Mesenchymal stem cell (in vitro differentiated cells and primary cell): ENCODE results near the gene MED14.

Experiments used
- DNase-seq: peaks from one replicate; pipeline ENCODE4 v3.0.0-alpha.2; 2013
- H2AFZ ChIP-seq: one replicate; pipeline ENCODE4 v1.6.1; 2013; ENCODE audit warnings: low read depth, mild to moderate bottlenecking, control low read depth, inconsistent platforms, low read length, moderate library complexity
- H2AK5ac ChIP-seq: 2 replicates; pipeline ENCODE4 v1.6.1; 2013; ENCODE audit warnings: low read length, moderate library complexity, mild to moderate bottlenecking, inconsistent platforms; ENCODE audit not compliant: severe bottlenecking
- H2BK120ac ChIP-seq: one replicate; pipeline ENCODE4 v1.6.1; 2013; ENCODE audit warnings: low read depth, mild to moderate bottlenecking, inconsistent platforms, low read length, moderate library complexity
- H2BK12ac ChIP-seq, 2 experiments: one replicate each; pipeline ENCODE4 v1.6.1; 2013; ENCODE audit warnings: inconsistent platforms in 2 of 2, low read length in 2 of 2, mild to moderate bottlenecking in 2 of 2, moderate library complexity in 2 of 2, control low read depth in 1 of 2
- H2BK15ac ChIP-seq: one replicate; pipeline ENCODE4 v1.6.1; 2013; ENCODE audit warnings: mild to moderate bottlenecking, low read depth, inconsistent platforms; ENCODE audit not compliant: poor library complexity, severe bottlenecking
- H2BK5ac ChIP-seq: 2 replicates; pipeline ENCODE4 v1.6.1; 2013; ENCODE audit warnings: low read depth, mild to moderate bottlenecking, low read length, control low read depth, inconsistent platforms; ENCODE audit not compliant: poor library complexity, severe bottlenecking
- H3K14ac ChIP-seq, 2 experiments: one replicate each; pipeline ENCODE4 v1.6.1; 2013; ENCODE audit warnings: inconsistent platforms in 2 of 2, low read length in 2 of 2, control low read depth in 1 of 2, mild to moderate bottlenecking in 1 of 2, moderate library complexity in 1 of 2
- H3K18ac ChIP-seq, 2 experiments: one replicate each; pipeline ENCODE4 v1.6.1; 2013; ENCODE audit warnings: inconsistent platforms in 2 of 2, low read length in 2 of 2, control low read depth in 1 of 2, low read depth in 1 of 2, mild to moderate bottlenecking in 1 of 2
- H3K23ac ChIP-seq, 2 experiments: one replicate each; pipeline ENCODE4 v1.6.1; 2013; ENCODE audit warnings: inconsistent platforms in 2 of 2, low read length in 2 of 2, mild to moderate bottlenecking in 2 of 2, moderate library complexity in 2 of 2, control low read depth in 1 of 2
- H3K27ac ChIP-seq: 2 replicates; pipeline ENCODE4 v1.5.1; 2013; ENCODE audit warnings: mild to moderate bottlenecking, moderate library complexity, low read length, control low read depth, inconsistent platforms; ENCODE audit not compliant: poor library complexity, severe bottlenecking
- H3K27me3 ChIP-seq, 2 experiments: 2 replicates each; pipeline versions ENCODE4 v1.6.1 to v1.7.0; 2013; ENCODE audit warnings: low read length in 2 of 2, mild to moderate bottlenecking in 2 of 2, moderate library complexity in 2 of 2, control low read depth in 1 of 2, inconsistent platforms in 1 of 2; ENCODE audit not compliant: control insufficient read depth in 1 of 2, insufficient read depth in 1 of 2
- H3K36me3 ChIP-seq, 2 experiments: 2 replicates each; pipeline versions ENCODE4 v1.6.1 to v1.7.0; 2013; ENCODE audit warnings: low read length in 2 of 2, control low read depth in 1 of 2, inconsistent platforms in 1 of 2, low read depth in 1 of 2, mild to moderate bottlenecking in 1 of 2; ENCODE audit not compliant: insufficient read depth in 2 of 2, control insufficient read depth in 1 of 2
- H3K4ac ChIP-seq, 2 experiments: one replicate each; pipeline ENCODE4 v1.6.1; 2013; ENCODE audit warnings: inconsistent platforms in 2 of 2, low read length in 2 of 2, mild to moderate bottlenecking in 2 of 2, moderate library complexity in 2 of 2, control low read depth in 1 of 2, low read depth in 1 of 2
- H3K4me1 ChIP-seq: 2 replicates; pipeline ENCODE4 v1.6.1; 2013; ENCODE audit warnings: low read depth, low read length, control low read depth; ENCODE audit not compliant: control insufficient read depth, insufficient read depth
- H3K4me2 ChIP-seq: 2 replicates; pipeline ENCODE4 v1.6.1; 2013; ENCODE audit warnings: low read length, mild to moderate bottlenecking, inconsistent platforms; ENCODE audit not compliant: poor library complexity, severe bottlenecking
- H3K4me3 ChIP-seq, 2 experiments: 2 replicates each; pipeline versions ENCODE4 v1.5.1 to v1.7.0; 2013; ENCODE audit warnings: low read length in 2 of 2, mild to moderate bottlenecking in 2 of 2, control low read depth in 1 of 2, low read depth in 1 of 2; ENCODE audit not compliant: insufficient read depth in 1 of 2
- H3K79me1 ChIP-seq: replicated peaks from 2 replicates; pipeline ENCODE4 v1.6.1; 2013; ENCODE audit warnings: mild to moderate bottlenecking, control low read depth, low read length, inconsistent platforms; ENCODE audit not compliant: poor library complexity, severe bottlenecking
- H3K9ac ChIP-seq: 2 replicates; pipeline ENCODE4 v1.7.0; 2013; ENCODE audit warnings: mild to moderate bottlenecking, low read length, moderate library complexity
- H3K9me3 ChIP-seq: 2 replicates; pipeline ENCODE4 v1.7.0; 2013; ENCODE audit warnings: mild to moderate bottlenecking, low read length; ENCODE audit not compliant: control insufficient read depth
- H4K8ac ChIP-seq: one replicate; pipeline ENCODE4 v1.6.1; 2013; ENCODE audit warnings: inconsistent platforms, mild to moderate bottlenecking, low read length, moderate library complexity
- H4K91ac ChIP-seq: one replicate; pipeline ENCODE4 v1.6.1; 2013; ENCODE audit warnings: mild to moderate bottlenecking, low read length, inconsistent platforms
- WGBS: methylation state at CpG from one replicate; pipeline ENCODE4 v1.1.7; 2013; ENCODE audit warnings: mixed read lengths; 5-methylcytosine and 5-hydroxymethylcytosine counted together

Gene MED14

DNA sequence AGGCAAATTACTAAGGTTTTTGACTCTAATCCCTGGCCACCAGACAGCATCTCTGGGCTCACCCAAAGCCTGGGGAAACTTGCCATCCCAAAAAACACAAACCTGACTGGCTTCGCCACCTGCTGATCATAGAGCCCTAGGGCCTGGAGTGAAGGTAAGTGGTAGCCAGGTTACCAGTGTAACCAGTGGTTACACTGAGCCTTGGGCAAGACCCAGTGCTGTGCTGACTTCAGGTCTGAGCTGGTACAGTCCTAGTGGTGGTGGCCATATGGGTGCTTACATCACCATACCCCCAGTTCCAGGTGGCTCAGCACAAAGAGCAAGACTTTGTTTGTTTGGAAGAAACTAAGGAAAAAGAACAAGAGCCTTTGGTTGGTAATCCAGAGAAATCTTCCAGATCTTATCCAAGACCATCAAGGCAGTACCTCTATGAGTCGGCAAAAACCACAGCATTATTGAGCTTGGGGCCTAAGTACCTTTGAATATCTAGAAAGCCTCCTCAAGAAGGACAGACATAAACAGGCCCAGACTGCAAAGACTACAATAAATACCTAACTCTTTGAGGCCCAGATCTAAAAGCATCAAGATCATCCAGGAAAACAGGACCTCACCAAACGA, 13.7 kb downstream of the MED14 start:
- no peak overlapping the region for H3K4ac ChIP-seq
- no peak overlapping the region for H2BK120ac ChIP-seq
- no peak overlapping the region for H2BK15ac ChIP-seq
- H2AK5ac ChIP-seq, result no peak overlapping the region
- H3K4me2 ChIP-seq, result no peak overlapping the region
- H2BK12ac ChIP-seq, result no peak overlapping the region
- peaks cover 16% of the 10 kb centered on the region in 2 experiments for H3K36me3 ChIP-seq
- no peak overlapping the region for H3K4me3 ChIP-seq
- peaks cover 1% of the 10 kb centered on the region for H3K79me1 ChIP-seq
- H3K27me3 ChIP-seq, result peaks cover 0 to 22% of the 10 kb centered on the region in 2 experiments
- no peak overlapping the region for H2AFZ ChIP-seq
- no peak overlapping the region for H3K23ac ChIP-seq
- no peak overlapping the region for H4K91ac ChIP-seq
- no peaks in the 10 kb centered on the region for H3K4me1 ChIP-seq
- no peak for DNase-seq
- no peak overlapping the region for H3K18ac ChIP-seq
- H4K8ac ChIP-seq, result no peak overlapping the region
- no peak overlapping the region for H3K9ac ChIP-seq
- H3K14ac ChIP-seq, result no peak overlapping the region
- H3K9me3 ChIP-seq, result no peaks in the 10 kb centered on the region
- H3K27ac ChIP-seq, result no peak overlapping the region
- no peak overlapping the region for H2BK5ac ChIP-seq
- WGBS, result 94% methylated on average over 1 of the region's 3 CpGs

DNA sequence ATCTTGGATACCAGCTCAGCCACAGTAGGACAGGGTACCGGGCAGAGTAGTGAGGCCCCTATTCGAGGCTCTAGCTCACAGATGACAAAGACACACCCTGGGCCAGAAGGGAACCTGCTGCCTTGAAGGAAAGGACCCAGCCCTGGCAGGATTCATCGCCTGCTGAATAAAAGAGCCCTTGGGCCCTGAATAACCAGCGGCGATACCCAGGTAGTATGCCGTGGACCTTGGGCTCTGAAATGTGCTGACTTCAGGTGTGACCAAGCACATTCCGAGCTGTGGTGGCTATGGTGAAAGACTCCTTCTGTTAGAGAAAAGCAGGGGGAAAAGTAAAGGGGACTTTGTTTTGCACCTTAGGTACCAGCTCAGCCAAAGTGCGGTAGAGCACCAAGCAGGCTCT, 14.6 kb downstream of the MED14 start:
- peaks cover 0 to 22% of the 10 kb centered on the region in 2 experiments for H3K27me3 ChIP-seq
- no peak overlapping the region for H3K14ac ChIP-seq
- H3K18ac ChIP-seq, result no peak overlapping the region
- no peaks in the 10 kb centered on the region for H3K9me3 ChIP-seq
- no peak overlapping the region for H3K4me3 ChIP-seq
- no peak overlapping the region for H3K9ac ChIP-seq
- no peak overlapping the region for H2BK120ac ChIP-seq
- no peak overlapping the region for H3K4me2 ChIP-seq
- no peak overlapping the region for H2BK15ac ChIP-seq
- no peak overlapping the region for H2AFZ ChIP-seq
- H4K8ac ChIP-seq, result no peak overlapping the region
- no peak overlapping the region for H2BK5ac ChIP-seq
- no peak for DNase-seq
- no peak overlapping the region for H4K91ac ChIP-seq
- WGBS, result 99% methylated on average over 8 of the region's 8 CpGs
- no peaks in the 10 kb centered on the region for H3K4me1 ChIP-seq
- H2BK12ac ChIP-seq, result no peak overlapping the region
- no peak overlapping the region for H2AK5ac ChIP-seq
- no peak overlapping the region for H3K23ac ChIP-seq
- peaks cover 16% of the 10 kb centered on the region in 2 experiments for H3K36me3 ChIP-seq
- no peak overlapping the region for H3K27ac ChIP-seq
- H3K79me1 ChIP-seq, result peaks cover 1% of the 10 kb centered on the region
- no peak overlapping the region for H3K4ac ChIP-seq

DNA sequence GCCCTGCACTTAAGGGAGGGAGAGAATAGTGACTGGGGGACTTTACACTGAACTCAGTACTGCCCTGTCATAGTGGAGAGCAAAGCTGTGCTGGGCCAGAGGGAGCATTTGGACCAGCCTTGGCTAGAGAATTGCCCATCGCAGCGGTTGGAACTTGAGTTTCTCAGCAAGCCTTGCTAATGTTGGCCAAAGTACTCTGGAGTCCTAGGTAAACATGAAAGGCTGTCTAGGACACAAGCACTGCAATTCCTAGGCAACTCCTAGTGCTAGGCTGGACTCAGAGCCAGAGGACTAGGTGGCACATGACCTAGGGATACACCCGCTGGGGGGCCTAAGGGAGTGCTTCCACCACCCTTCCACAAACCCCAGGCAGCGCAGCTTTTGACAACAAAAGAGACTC, 15.0 kb downstream of the MED14 start:
- Histone ChIP-seq H4K8ac (peak overlapping the region; percentile 49), H3K36me3 (peaks cover 16% of the 10 kb centered on the region in 2 experiments), H2BK5ac (no peak overlapping the region), H3K4me2 (no peak overlapping the region), H3K23ac (no peak overlapping the region), H4K91ac (no peak overlapping the region), H3K4me1 (no peaks in the 10 kb centered on the region), H2BK12ac (no peak overlapping the region), H2BK15ac (no peak overlapping the region), H2BK120ac (no peak overlapping the region), H3K14ac (no peak overlapping the region), H3K79me1 (peaks cover 1% of the 10 kb centered on the region), H3K9ac (no peak overlapping the region), H3K27ac (no peak overlapping the region), H2AFZ (no peak overlapping the region), H3K4me3 (no peak overlapping the region), H3K4ac (no peak overlapping the region), H2AK5ac (no peak overlapping the region), H3K18ac (no peak overlapping the region), H3K9me3 (no peaks in the 10 kb centered on the region), H3K27me3 (peaks cover 0 to 22% of the 10 kb centered on the region in 2 experiments)
- WGBS, result 98% methylated on average over 4 of the region's 4 CpGs
- no peak for DNase-seq

DNA sequence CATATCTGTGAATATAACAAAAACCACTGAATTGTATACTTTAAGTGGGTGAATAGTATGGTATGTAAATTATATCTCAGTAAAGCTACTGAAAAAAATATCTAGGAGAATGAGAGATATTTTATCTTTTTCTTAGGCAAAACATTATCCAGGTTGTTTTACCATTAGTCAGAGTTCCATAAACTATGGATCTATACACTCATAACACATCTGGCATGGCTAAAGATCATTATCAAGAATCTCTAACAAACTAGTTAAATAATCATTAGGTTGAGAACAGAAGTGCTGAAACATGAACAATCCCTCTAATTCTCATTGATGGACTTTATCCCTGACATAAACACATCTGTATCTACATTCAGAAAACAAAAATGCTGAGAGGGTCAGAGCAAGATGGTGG, 15.6 kb downstream of the MED14 start:
- Histone ChIP-seq H2BK5ac (no peak overlapping the region), H3K23ac (no peak overlapping the region), H2AK5ac (no peak overlapping the region), H2BK12ac (no peak overlapping the region), H4K91ac (no peak overlapping the region), H3K4me3 (no peak overlapping the region), H3K27me3 (peaks cover 0 to 22% of the 10 kb centered on the region in 2 experiments), H4K8ac (no peak overlapping the region), H2BK120ac (no peak overlapping the region), H3K4me1 (no peaks in the 10 kb centered on the region), H3K4ac (no peak overlapping the region), H2BK15ac (no peak overlapping the region), H3K9me3 (no peaks in the 10 kb centered on the region), H2AFZ (no peak overlapping the region), H3K4me2 (no peak overlapping the region), H3K36me3 (peaks cover 16% of the 10 kb centered on the region in 2 experiments), H3K9ac (no peak overlapping the region), H3K27ac (no peak overlapping the region), H3K79me1 (peaks cover 1% of the 10 kb centered on the region), H3K18ac (no peak overlapping the region), H3K14ac (no peak overlapping the region)
- no peak for DNase-seq
